ENCODE data around the gene TENT4B. TPM values are rescaled to one million over a fixed set of nuclear protein-coding genes. Genes with fewer than 3 reads are reported as not detected.

The TENT4B gene
- total RNA-seq, 1 experiment from 2014 or later: 28.6 TPM

- no peak for TF ChIP-seq CTCF (IDR thresholded peaks at IDR 0.05; ENCODE audit: insufficient read depth in 1 of 2, low read depth in 1 of 2, low read length in 1 of 2, severe bottlenecking in 1 of 2, unreplicated experiment in 1 of 2)
- H3K27me3 Mint-ChIP-seq (ENCODE audit: insufficient read depth, unreplicated experiment): no peaks in the 10 kb centered on the region
- BruUV-seq (replicated peaks): no TSS peak
- no peaks in the 10 kb centered on the region; the same call in none of the 2 replicates for H3K36me3 ChIP-seq (ENCODE audit: control insufficient read depth, insufficient read depth, low read length)
- ChIA-PET POLR2A (no interaction called here), CTCF (no interaction called here)
- peaks cover 8% of the 10 kb centered on the region; the same call in 1 of the 2 replicates for H3K4me1 ChIP-seq
- no peak overlapping the region for H3K4me3 ChIP-seq (ENCODE audit: low read depth, low read length)
- no peak overlapping the region for H3K4me3 Mint-ChIP-seq (ENCODE audit: unreplicated experiment)
- H3K9me3 Mint-ChIP-seq (ENCODE audit: unreplicated experiment): no peaks in the 10 kb centered on the region
- H3K27me3 ChIP-seq (replicated peaks; ENCODE audit: control insufficient read depth, insufficient read depth, low read length): no peaks in the 10 kb centered on the region
- no peaks in the 10 kb centered on the region for H3K9me3 ChIP-seq
- no peak for DNase-seq
- intact Hi-C loops (cut with micrococcal nuclease; ENCODE audit: unreplicated experiment): loop anchor here (5.0 kb wide), 1 partner anchor 45 kb away; no protein-coding TSS in a partner anchor
- peaks cover 9% of the 10 kb centered on the region for H3K36me3 Mint-ChIP-seq (ENCODE audit: insufficient read depth, unreplicated experiment)
- no peak overlapping the region for H3K27ac Mint-ChIP-seq (ENCODE audit: unreplicated experiment)
- H3K4me1 Mint-ChIP-seq (ENCODE audit: low read depth, unreplicated experiment): peaks cover 11% of the 10 kb centered on the region
Measured at GRCh38 chr16:50267151-50267631, 114.1 kb downstream of the TENT4B start.

- no TSS peak for BruUV-seq (replicated peaks)
- peaks cover 8% of the 10 kb centered on the region; the same call in 1 of the 2 replicates for H3K4me1 ChIP-seq
- ChIA-PET POLR2A (no interaction called here), CTCF (no interaction called here)
- no peak overlapping the region for H3K4me3 ChIP-seq (ENCODE audit: low read depth, low read length)
- no peak overlapping the region for H3K4me3 Mint-ChIP-seq (ENCODE audit: unreplicated experiment)
- H3K9me3 Mint-ChIP-seq (ENCODE audit: unreplicated experiment): no peaks in the 10 kb centered on the region
- H3K36me3 Mint-ChIP-seq (ENCODE audit: insufficient read depth, unreplicated experiment): peaks cover 9% of the 10 kb centered on the region
- no peaks in the 10 kb centered on the region for H3K27me3 Mint-ChIP-seq (ENCODE audit: insufficient read depth, unreplicated experiment)
- intact Hi-C loops (cut with micrococcal nuclease; ENCODE audit: unreplicated experiment): loop anchor here (5.0 kb wide), 1 partner anchor 45 kb away; no protein-coding TSS in a partner anchor
- no peak overlapping the region for H3K27ac Mint-ChIP-seq (ENCODE audit: unreplicated experiment)
- no peaks in the 10 kb centered on the region; the same call in none of the 2 replicates for H3K36me3 ChIP-seq (ENCODE audit: control insufficient read depth, insufficient read depth, low read length)
- no peaks in the 10 kb centered on the region for H3K27me3 ChIP-seq (replicated peaks; ENCODE audit: control insufficient read depth, insufficient read depth, low read length)
- H3K9me3 ChIP-seq: no peaks in the 10 kb centered on the region
- H3K4me1 Mint-ChIP-seq (ENCODE audit: low read depth, unreplicated experiment): peaks cover 11% of the 10 kb centered on the region
- DNase-seq: no peak
- TF ChIP-seq CTCF (IDR thresholded peaks at IDR 0.05; ENCODE audit: insufficient read depth in 1 of 2, low read depth in 1 of 2, low read length in 1 of 2, severe bottlenecking in 1 of 2, unreplicated experiment in 1 of 2): no peak
Measured at GRCh38 chr16:50267651-50268050, 114.5 kb downstream of the TENT4B start.

- Histone ChIP-seq H3K4me3 (ENCODE audit: low read depth, low read length) (no peak overlapping the region), H3K27me3 (replicated peaks; ENCODE audit: control insufficient read depth, insufficient read depth, low read length) (no peaks in the 10 kb centered on the region), H3K4me1 (peaks cover 8% of the 10 kb centered on the region; the same call in 1 of the 2 replicates), H3K9me3 (no peaks in the 10 kb centered on the region), H3K36me3 (ENCODE audit: control insufficient read depth, insufficient read depth, low read length) (no peaks in the 10 kb centered on the region; the same call in none of the 2 replicates)
- TF ChIP-seq CTCF (IDR thresholded peaks at IDR 0.05; ENCODE audit: insufficient read depth in 1 of 2, low read depth in 1 of 2, low read length in 1 of 2, severe bottlenecking in 1 of 2, unreplicated experiment in 1 of 2): no peak
- peaks cover 9% of the 10 kb centered on the region for H3K36me3 Mint-ChIP-seq (ENCODE audit: insufficient read depth, unreplicated experiment)
- ChIA-PET POLR2A (no interaction called here), CTCF (no interaction called here)
- H3K4me1 Mint-ChIP-seq (ENCODE audit: low read depth, unreplicated experiment): peaks cover 11% of the 10 kb centered on the region
- H3K27ac Mint-ChIP-seq (ENCODE audit: unreplicated experiment): no peak overlapping the region
- no peak overlapping the region for H3K4me3 Mint-ChIP-seq (ENCODE audit: unreplicated experiment)
- no peak for DNase-seq
- no peaks in the 10 kb centered on the region for H3K9me3 Mint-ChIP-seq (ENCODE audit: unreplicated experiment)
- no peaks in the 10 kb centered on the region for H3K27me3 Mint-ChIP-seq (ENCODE audit: insufficient read depth, unreplicated experiment)
- intact Hi-C loops (cut with micrococcal nuclease; ENCODE audit: unreplicated experiment): loop anchor here (5.0 kb wide), 1 partner anchor 44 kb away; no protein-coding TSS in a partner anchor
- no TSS peak for BruUV-seq (replicated peaks)
Measured at GRCh38 chr16:50268352-50268751, 115.2 kb downstream of the TENT4B start.
